Panc1 (cell line): ENCODE data around the gene RASGEF1C. TPM values are rescaled to one million over a fixed set of nuclear protein-coding genes. Genes with fewer than 3 reads are reported as not detected.

ENCODE experiments used
- ATAC-seq: fragments of 200-7000 bp; cut with Tn5 transposase; 2 replicates; pipeline ENCODE4 v1.9.1; 2020; ENCODE audit warnings: mild to moderate bottlenecking, moderate library complexity
- BruUV-seq: library from RNA; stranded (reverse); fragments of 400-500 nt; replicated peaks from 2 replicates; lab custom pipeline; 2021; lab: Mats Ljungman, UMichigan
- CTCF ChIA-PET: fragments of 300-600 bp; sonication (Branson Sonifier 250); formaldehyde crosslinking; loops from one replicate; lab custom pipeline; 2022; ENCODE audit warnings: antibody characterized with exemption; lab: Charles Lee
- POLR2A ChIA-PET: fragments of 300-600 bp; sonication (Branson Sonifier 250); formaldehyde crosslinking; loops from one replicate; lab custom pipeline; 2022; ENCODE audit warnings: antibody characterized with exemption; lab: Charles Lee
- DNase-seq: peaks from one replicate; pipeline ENCODE4 v3.0.0-alpha.2; 2010; ENCODE audit warnings: low read depth, low spot score
- H3K27ac ChIP-seq: 2 replicates; pipeline ENCODE4 v1.5.1; 2011; ENCODE audit warnings: mild to moderate bottlenecking, low read length, inconsistent platforms
- H3K27me3 ChIP-seq: fragments of 200-500 bp; sonication (Bioruptor generic); 2 replicates; pipeline ENCODE4 v1.6.0; 2014; ENCODE audit warnings: low read length, inconsistent platforms; ENCODE audit not compliant: control insufficient read depth, insufficient read depth
- H3K36me3 ChIP-seq: fragments of 200-500 bp; sonication (Bioruptor generic); 2 replicates; pipeline ENCODE4 v1.5.1; 2014; ENCODE audit warnings: inconsistent platforms, mild to moderate bottlenecking, low read length, moderate library complexity; ENCODE audit not compliant: control insufficient read depth, insufficient read depth
- H3K4me1 ChIP-seq: 2 replicates; pipeline ENCODE4 v1.5.1; 2011; ENCODE audit warnings: inconsistent platforms, mild to moderate bottlenecking, low read length, moderate library complexity; ENCODE audit not compliant: control insufficient read depth, insufficient read depth
- H3K4me3 ChIP-seq, 2 experiments: 2 replicates each; pipeline ENCODE4 v1.5.1; 2011 to 2012; ENCODE audit warnings: low read depth in 2 of 2, low read length in 2 of 2, mild to moderate bottlenecking in 2 of 2, inconsistent platforms in 1 of 2, moderate library complexity in 1 of 2
- H3K9me3 ChIP-seq: fragments of 200-500 bp; sonication (Bioruptor generic); 2 replicates; pipeline ENCODE4 v1.5.1; 2014; ENCODE audit warnings: low read depth, mild to moderate bottlenecking, inconsistent platforms, low read length, moderate library complexity; ENCODE audit not compliant: control insufficient read depth, insufficient read depth
- POLR2AphosphoS5 ChIP-seq: IDR thresholded peaks from 2 replicates; pipeline ENCODE4 v1.6.1; 2012; ENCODE audit warnings: mild to moderate bottlenecking, low read depth, low read length, moderate library complexity
- SIN3A ChIP-seq: IDR thresholded peaks from 2 replicates; pipeline ENCODE4 v1.6.1; 2012; ENCODE audit warnings: low read depth, mild to moderate bottlenecking, low read length, moderate library complexity, borderline replicate concordance; ENCODE audit not compliant: insufficient read depth
- TCF7L2 ChIP-seq: IDR thresholded peaks from 2 replicates; pipeline ENCODE4 v1.6.1; 2011; ENCODE audit warnings: mild to moderate bottlenecking, low read depth, low read length, inconsistent platforms
- in situ Hi-C: cut with HindIII; loops from 2 replicates; pipeline ENCODE4 v1.10.0; 2016; ENCODE audit warnings: low sequenced_read_pairs, low pct_unique_long_range_greater_than_20kb
- intact Hi-C: fragments of 100-400 bp; cut with micrococcal nuclease; formaldehyde crosslinking; loops from one replicate; pipeline ENCODE4 v1.10.0; 2022; ENCODE audit not compliant: unreplicated experiment
- total RNA-seq: library from RNA; stranded (reverse); gene quantifications from one replicate; pipeline ENCODE4 v1.2.1, GENCODE V29; 2021; ENCODE audit not compliant: unreplicated experiment
- TF ChIP-seq, protein P1 (sequence below): fragments of 450-650 bp; IDR thresholded peaks from 2 replicates; pipeline ENCODE4 v1.5.1; 2017; ENCODE audit warnings: mild to moderate bottlenecking
- TF ChIP-seq, protein P2 (sequence below), 2 experiments: IDR thresholded peaks; 2 replicates each; pipeline ENCODE4 v1.6.1; 2011 to 2012; ENCODE audit warnings: low read depth in 2 of 2, control low read depth in 1 of 2, low read length in 1 of 2, mild to moderate bottlenecking in 1 of 2, moderate library complexity in 1 of 2; ENCODE audit not compliant: insufficient read depth in 1 of 2

The RASGEF1C gene
- total RNA-seq, 1 experiment from 2014 or later, result 0.49 TPM

DNA sequence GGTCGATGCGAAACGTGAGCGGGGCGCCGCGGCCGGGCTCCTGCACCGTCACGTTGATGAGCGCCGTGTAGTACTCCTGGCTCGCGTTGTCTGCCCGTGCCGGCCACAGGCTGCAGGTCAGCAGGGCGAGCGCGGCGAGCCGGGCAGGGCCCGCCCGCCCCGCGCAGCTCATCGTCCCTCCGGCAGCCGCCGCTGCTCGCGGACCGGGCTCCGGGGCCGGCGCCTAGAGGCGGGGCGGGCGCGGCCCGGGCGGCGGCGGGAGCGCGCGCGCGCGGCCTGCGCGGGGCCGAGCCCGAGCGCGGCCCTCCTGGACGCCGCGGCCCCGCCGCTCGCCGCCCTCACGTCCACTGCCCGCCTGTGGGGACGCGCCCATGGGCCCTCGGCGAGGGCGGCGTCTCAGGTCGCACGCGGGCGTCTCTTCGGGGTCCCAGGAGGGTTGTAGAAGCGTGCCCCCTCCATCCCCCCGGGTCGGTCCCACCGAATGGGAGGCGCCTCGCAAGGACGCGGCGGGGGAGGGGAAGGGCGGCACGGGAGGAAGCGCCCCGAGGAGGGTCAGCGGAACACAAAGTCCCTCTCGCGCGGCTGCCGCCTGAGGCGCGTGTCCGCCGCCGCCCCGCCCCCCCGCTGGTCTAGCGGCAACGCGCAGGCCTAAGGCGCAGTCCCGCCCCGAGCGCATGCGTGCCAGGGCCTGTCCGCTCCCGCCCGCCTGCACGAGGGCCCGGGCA, 137.3 kb downstream of the RASGEF1C start, which contains the start of gene RNF130:
TSS of gene RNF130 (minus strand) at position 229 of the 725 bp plus-strand sequence. CDS start at position 172, 57 bp downstream.
- peaks cover 19% of the 10 kb centered on the region for H3K4me1 ChIP-seq
- peak; percentile 78 for TF ChIP-seq POLR2AphosphoS5
- TF ChIP-seq SIN3A, result no peak
- H3K4me3 ChIP-seq, result peak within 1 kb of the TSS; percentile 80 to 91
- no peaks in the 10 kb centered on the region; the same call in 1 of the 2 replicates for H3K36me3 ChIP-seq
- POLR2A ChIA-PET, result no interaction called here
- BruUV-seq, result no TSS peak
- intact Hi-C loops (no loop called here), in situ Hi-C loops (no loop called here)
- ATAC-seq (peak; percentile 90), DNase-seq (no peak)
- no peaks in the 10 kb centered on the region for H3K27me3 ChIP-seq
- peak within 1 kb of the TSS; percentile 88 for H3K27ac ChIP-seq
- CTCF ChIA-PET, result no interaction called here
- peaks cover 6% of the 10 kb centered on the region; the same call in 1 of the 2 replicates for H3K9me3 ChIP-seq

DNA sequence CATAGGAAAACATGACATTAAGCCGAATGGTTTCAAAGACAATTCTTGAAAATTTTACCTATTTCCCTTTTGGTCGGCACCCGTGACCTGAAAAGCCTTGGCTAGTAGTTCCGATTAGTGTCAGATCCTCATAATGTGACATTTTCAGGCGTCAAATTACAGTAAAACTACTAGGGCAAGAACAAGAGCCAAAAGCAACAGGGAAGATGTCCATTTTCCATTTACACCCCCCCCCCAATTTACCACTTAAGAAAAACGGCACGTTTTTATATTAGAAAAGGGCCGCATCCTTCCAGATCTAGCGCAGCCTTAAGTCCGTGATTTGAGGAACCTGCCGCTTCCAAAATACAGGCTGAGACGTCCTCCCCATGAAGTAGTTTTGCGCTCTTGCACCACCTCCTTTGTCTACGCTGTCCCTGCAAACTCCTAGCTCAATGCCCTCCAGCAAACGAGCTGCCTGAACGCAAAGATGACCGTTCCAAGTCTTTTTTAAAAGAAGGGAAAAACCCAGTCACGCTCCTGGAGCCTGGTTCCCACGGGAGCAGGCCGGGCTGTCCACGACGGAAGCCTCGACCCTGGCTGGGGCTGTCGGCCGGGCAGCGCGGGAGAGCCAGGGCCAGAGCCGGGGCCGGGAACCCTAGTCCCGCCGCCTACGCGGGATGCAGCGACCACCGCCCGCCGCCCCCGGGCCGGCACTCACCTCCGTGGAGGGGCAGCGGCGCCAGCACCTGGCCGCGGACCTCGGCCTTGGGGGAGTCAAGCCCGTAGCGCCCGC, 138.1 kb downstream of the RASGEF1C start:
- no peak for DNase-seq
- TF ChIP-seq SIN3A, result 0 out of 2 replicates have a peak, but pooled peaks have one; percentile 21
- TF ChIP-seq, protein P1, sequence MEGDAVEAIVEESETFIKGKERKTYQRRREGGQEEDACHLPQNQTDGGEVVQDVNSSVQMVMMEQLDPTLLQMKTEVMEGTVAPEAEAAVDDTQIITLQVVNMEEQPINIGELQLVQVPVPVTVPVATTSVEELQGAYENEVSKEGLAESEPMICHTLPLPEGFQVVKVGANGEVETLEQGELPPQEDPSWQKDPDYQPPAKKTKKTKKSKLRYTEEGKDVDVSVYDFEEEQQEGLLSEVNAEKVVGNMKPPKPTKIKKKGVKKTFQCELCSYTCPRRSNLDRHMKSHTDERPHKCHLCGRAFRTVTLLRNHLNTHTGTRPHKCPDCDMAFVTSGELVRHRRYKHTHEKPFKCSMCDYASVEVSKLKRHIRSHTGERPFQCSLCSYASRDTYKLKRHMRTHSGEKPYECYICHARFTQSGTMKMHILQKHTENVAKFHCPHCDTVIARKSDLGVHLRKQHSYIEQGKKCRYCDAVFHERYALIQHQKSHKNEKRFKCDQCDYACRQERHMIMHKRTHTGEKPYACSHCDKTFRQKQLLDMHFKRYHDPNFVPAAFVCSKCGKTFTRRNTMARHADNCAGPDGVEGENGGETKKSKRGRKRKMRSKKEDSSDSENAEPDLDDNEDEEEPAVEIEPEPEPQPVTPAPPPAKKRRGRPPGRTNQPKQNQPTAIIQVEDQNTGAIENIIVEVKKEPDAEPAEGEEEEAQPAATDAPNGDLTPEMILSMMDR, result no peak
- Histone ChIP-seq H3K27ac (peak overlapping the region; percentile 88), H3K4me1 (peaks cover 19% of the 10 kb centered on the region), H3K27me3 (no peaks in the 10 kb centered on the region), H3K36me3 (no peaks in the 10 kb centered on the region; the same call in 1 of the 2 replicates), H3K4me3 (peak overlapping the region; percentile 80 to 91), H3K9me3 (peaks cover 6% of the 10 kb centered on the region; the same call in 1 of the 2 replicates)
- ChIA-PET CTCF (no interaction called here), POLR2A (no interaction called here)
- no TSS peak for BruUV-seq
- in situ Hi-C loops, result no loop called here
- peak; percentile 67 for ATAC-seq
- intact Hi-C loops, result no loop called here

DNA sequence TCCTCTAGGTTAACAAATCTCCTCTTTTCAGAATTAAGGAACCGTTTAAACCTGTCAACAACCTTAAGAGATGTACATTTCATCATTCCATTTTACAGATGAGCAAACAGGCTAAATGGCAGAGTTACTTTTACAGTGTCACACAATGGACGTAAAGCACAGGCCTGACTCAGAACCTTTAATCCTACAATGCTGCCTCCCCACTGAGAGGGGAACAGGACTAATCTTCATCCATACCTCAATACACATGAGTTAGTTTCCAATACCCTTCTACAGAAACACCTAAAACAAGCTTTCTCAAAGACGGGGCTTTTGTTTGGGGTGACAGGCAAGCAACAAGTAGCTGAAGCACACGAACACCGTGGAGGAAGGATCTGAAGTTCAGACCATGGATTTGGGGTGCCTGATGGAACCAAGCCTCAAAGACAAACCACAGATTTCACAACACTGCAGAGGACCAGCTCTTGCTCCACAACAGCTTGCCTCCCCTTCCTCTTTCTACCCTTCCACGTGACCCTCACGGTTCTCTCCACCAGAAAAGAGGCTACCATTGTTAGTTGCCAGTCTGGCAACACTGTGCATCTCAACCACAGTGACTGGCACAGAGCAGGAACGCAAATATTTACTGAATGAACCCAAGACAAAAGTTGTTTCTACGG, 139.3 kb downstream of the RASGEF1C start:
- BruUV-seq, result no TSS peak
- DNase-seq (no peak), ATAC-seq (no peak)
- H3K27me3 ChIP-seq, result no peaks in the 10 kb centered on the region
- in situ Hi-C loops, result no loop called here
- TF ChIP-seq, protein P1, result no peak
- no peak for TF ChIP-seq TCF7L2
- TF ChIP-seq POLR2AphosphoS5, result no peak
- no peak for TF ChIP-seq SIN3A
- TF ChIP-seq, protein P2, sequence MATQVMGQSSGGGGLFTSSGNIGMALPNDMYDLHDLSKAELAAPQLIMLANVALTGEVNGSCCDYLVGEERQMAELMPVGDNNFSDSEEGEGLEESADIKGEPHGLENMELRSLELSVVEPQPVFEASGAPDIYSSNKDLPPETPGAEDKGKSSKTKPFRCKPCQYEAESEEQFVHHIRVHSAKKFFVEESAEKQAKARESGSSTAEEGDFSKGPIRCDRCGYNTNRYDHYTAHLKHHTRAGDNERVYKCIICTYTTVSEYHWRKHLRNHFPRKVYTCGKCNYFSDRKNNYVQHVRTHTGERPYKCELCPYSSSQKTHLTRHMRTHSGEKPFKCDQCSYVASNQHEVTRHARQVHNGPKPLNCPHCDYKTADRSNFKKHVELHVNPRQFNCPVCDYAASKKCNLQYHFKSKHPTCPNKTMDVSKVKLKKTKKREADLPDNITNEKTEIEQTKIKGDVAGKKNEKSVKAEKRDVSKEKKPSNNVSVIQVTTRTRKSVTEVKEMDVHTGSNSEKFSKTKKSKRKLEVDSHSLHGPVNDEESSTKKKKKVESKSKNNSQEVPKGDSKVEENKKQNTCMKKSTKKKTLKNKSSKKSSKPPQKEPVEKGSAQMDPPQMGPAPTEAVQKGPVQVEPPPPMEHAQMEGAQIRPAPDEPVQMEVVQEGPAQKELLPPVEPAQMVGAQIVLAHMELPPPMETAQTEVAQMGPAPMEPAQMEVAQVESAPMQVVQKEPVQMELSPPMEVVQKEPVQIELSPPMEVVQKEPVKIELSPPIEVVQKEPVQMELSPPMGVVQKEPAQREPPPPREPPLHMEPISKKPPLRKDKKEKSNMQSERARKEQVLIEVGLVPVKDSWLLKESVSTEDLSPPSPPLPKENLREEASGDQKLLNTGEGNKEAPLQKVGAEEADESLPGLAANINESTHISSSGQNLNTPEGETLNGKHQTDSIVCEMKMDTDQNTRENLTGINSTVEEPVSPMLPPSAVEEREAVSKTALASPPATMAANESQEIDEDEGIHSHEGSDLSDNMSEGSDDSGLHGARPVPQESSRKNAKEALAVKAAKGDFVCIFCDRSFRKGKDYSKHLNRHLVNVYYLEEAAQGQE (IDR thresholded peaks at IDR 0.05; ENCODE audit: insufficient read depth in 1 of 2, low read depth in 2 of 2, low read length in 1 of 2), result no peak
- H3K36me3 ChIP-seq, result no peaks in the 10 kb centered on the region; the same call in 1 of the 2 replicates
- H3K4me1 ChIP-seq, result peaks cover 19% of the 10 kb centered on the region
- ChIA-PET POLR2A (no interaction called here), CTCF (interaction anchor here (1.4 kb wide), 1 partner anchor 22 kb away, joined by 3 read pairs; no protein-coding TSS in a partner anchor)
- H3K4me3 ChIP-seq, result peak overlapping the region; percentile 80 to 91
- intact Hi-C loops, result no loop called here
- peak overlapping the region; percentile 88 for H3K27ac ChIP-seq
- H3K9me3 ChIP-seq, result peaks cover 6% of the 10 kb centered on the region; the same call in 1 of the 2 replicates
